Keratinocyte (primary cell): ENCODE results near the gene HACE1. TPM values are rescaled to one million over a fixed set of nuclear protein-coding genes. Genes with fewer than 3 reads are reported as not detected.

Experiments
- DNase-seq: peaks from one replicate; pipeline ENCODE4 v3.0.0-alpha.2; 2011; ENCODE audit warnings: low read depth, missing footprints, low spot score
- FAIRE-seq: peaks from 2 replicates; lab custom pipeline; 2011; peaks lifted over from hg19 to GRCh38; lab: Jason Lieb, UNC
- H2AFZ ChIP-seq: 2 replicates; pipeline ENCODE4 v1.6.0; 2012; ENCODE audit warnings: low read length, control low read depth, inconsistent platforms; ENCODE audit not compliant: control insufficient read depth
- H3K27ac ChIP-seq: 2 replicates; pipeline ENCODE4 v1.5.1; 2011; ENCODE audit warnings: low read length; ENCODE audit not compliant: control insufficient read depth, insufficient read depth
- H3K27me3 ChIP-seq: 3 replicates; pipeline ENCODE4 v1.6.0; 2011; ENCODE audit warnings: low read length; ENCODE audit not compliant: control insufficient read depth, insufficient read depth; ENCODE audit errors: extremely low read depth
- H3K36me3 ChIP-seq, 2 experiments: 2 replicates in 1 of 2; 3 replicates in 1 of 2; pipeline ENCODE4 v1.5.1; 2011; ENCODE audit warnings: low read length in 2 of 2, mild to moderate bottlenecking in 1 of 2; ENCODE audit not compliant: control insufficient read depth in 2 of 2, insufficient read depth in 2 of 2; ENCODE audit errors: extremely low read depth in 1 of 2
- H3K4me1 ChIP-seq: 3 replicates; pipeline ENCODE4 v1.5.1; 2011; ENCODE audit warnings: low read length; ENCODE audit not compliant: control insufficient read depth, insufficient read depth; ENCODE audit errors: extremely low read depth
- H3K4me2 ChIP-seq: 3 replicates; pipeline ENCODE4 v1.6.0; 2011; ENCODE audit warnings: low read depth, low read length; ENCODE audit not compliant: control insufficient read depth, insufficient read depth; ENCODE audit errors: extremely low read depth
- H3K4me3 ChIP-seq, 3 experiments: fragments of 200-600 bp in 1 of 3; sonication (generic) in 1 of 3; 2 replicates in 2 of 3; 3 replicates in 1 of 3; pipeline ENCODE4 v1.5.1; 2011 to 2016; ENCODE audit warnings: low read length in 3 of 3, mild to moderate bottlenecking in 3 of 3, control low read depth in 2 of 3, inconsistent platforms in 1 of 3, low read depth in 1 of 3, mixed read lengths in 1 of 3, mixed run types in 1 of 3, moderate library complexity in 1 of 3; ENCODE audit not compliant: control insufficient read depth in 2 of 3, insufficient read depth in 2 of 3; ENCODE audit errors: extremely low read depth in 1 of 3
- H3K79me2 ChIP-seq: 2 replicates; pipeline ENCODE4 v1.6.0; 2012; ENCODE audit warnings: low read length; ENCODE audit not compliant: control insufficient read depth, insufficient read depth
- H3K9ac ChIP-seq: 3 replicates; pipeline ENCODE4 v1.6.0; 2011; ENCODE audit warnings: low read length; ENCODE audit not compliant: control insufficient read depth, insufficient read depth; ENCODE audit errors: extremely low read depth
- H3K9me1 ChIP-seq: 3 replicates; pipeline ENCODE4 v1.6.0; 2011; ENCODE audit warnings: low read length; ENCODE audit not compliant: control insufficient read depth, insufficient read depth; ENCODE audit errors: extremely low read depth
- H3K9me3 ChIP-seq: 2 replicates; pipeline ENCODE4 v1.5.1; 2012; ENCODE audit warnings: low read depth, low read length; ENCODE audit not compliant: control insufficient read depth
- H4K20me1 ChIP-seq: 3 replicates; pipeline ENCODE4 v1.6.0; 2011; ENCODE audit warnings: low read length; ENCODE audit not compliant: control insufficient read depth, insufficient read depth; ENCODE audit errors: extremely low read depth
- EZH2 ChIP-seq: IDR thresholded peaks from one replicate; pipeline ENCODE4 v1.6.1; 2012; ENCODE audit warnings: inconsistent platforms, mild to moderate bottlenecking, low read length, moderate library complexity
- dilution Hi-C: fragments of 300-500 bp; cut with MboI; formaldehyde crosslinking; loops from one replicate; pipeline ENCODE4 v1.7.0; 2020; ENCODE audit warnings: low sequenced_read_pairs; ENCODE audit not compliant: extremely low pct_ligation_motif_present
- polyA plus RNA-seq, 5 experiments: library from polyadenylated mRNA; depleted of rRNA in 3 of 5; stranded (reverse) in 3 of 5; stranded (forward) in 1 of 5; unstranded in 1 of 5; fragments of >200 nt; gene quantifications; 1 replicate in 1 of 5; 2 replicates in 3 of 5; 3 replicates in 1 of 5; pipeline versions ENCODE4 v1.2.1 to v1.2.3, GENCODE V29; 2011 to 2012; ENCODE audit warnings: missing spikeins in 2 of 5, low read depth in 1 of 5, low replicate concordance in 1 of 5
- TF ChIP-seq, protein P1 (sequence below), 3 experiments: IDR thresholded peaks in 1 of 3; conservative IDR thresholded peaks in 1 of 3; optimal IDR thresholded peaks in 1 of 3; 2 replicates in 2 of 3; 3 replicates in 1 of 3; pipeline versions ENCODE3 to v1.5.1; 2011; ENCODE audit warnings: low read length in 3 of 3, mild to moderate bottlenecking in 3 of 3, moderate library complexity in 2 of 3, control low read depth in 1 of 3, inconsistent platforms in 1 of 3; ENCODE audit not compliant: insufficient read depth in 2 of 3; ENCODE audit errors: extremely low read depth in 1 of 3

HACE1 gene
- polyA plus RNA-seq, 1 donor (not counting 4 experiments of a cell fraction or from before 2014, with no cell fraction given) = 7.4 TPM

DNA sequence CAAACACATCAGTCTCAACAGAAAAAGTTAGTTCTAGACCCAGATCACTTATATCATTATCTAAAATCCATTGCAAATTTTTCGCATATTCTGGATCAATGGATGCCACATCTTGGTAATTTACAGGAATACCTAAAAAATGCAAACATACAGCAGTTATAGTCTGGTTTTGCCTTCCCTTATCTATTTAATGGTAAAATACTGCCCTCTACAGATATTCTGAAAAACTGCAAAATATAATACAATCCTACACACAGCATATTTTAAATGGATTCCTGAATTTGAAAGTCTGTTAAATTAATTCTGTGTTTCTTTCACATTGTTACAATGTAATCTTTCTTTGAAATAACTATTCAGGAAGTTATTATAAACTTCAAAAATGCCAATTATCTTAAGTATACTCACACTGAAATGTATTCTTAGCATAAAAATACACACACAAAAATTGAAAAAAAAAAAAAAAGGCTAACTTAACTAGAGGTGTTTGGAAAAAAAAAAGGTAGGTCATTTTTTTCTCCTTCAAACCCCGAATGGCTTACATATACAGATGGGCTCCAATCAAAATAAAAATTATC lies 88.4 kb downstream of the HACE1 start:
- Histone ChIP-seq H3K79me2 (no peaks in the 10 kb centered on the region), H4K20me1 (no peaks in the 10 kb centered on the region), H3K4me2 (no peak overlapping the region), H3K27me3 (no peaks in the 10 kb centered on the region), H3K36me3 (no peaks in the 10 kb centered on the region), H3K4me3 (no peak overlapping the region), H3K9ac (no peak overlapping the region), H2AFZ (no peak overlapping the region), H3K4me1 (no peaks in the 10 kb centered on the region), H3K27ac (no peak overlapping the region), H3K9me3 (no peaks in the 10 kb centered on the region), H3K9me1 (no peaks in the 10 kb centered on the region)
- dilution Hi-C loops = no loop called here
- no peak for TF ChIP-seq EZH2
- TF ChIP-seq, protein P1, sequence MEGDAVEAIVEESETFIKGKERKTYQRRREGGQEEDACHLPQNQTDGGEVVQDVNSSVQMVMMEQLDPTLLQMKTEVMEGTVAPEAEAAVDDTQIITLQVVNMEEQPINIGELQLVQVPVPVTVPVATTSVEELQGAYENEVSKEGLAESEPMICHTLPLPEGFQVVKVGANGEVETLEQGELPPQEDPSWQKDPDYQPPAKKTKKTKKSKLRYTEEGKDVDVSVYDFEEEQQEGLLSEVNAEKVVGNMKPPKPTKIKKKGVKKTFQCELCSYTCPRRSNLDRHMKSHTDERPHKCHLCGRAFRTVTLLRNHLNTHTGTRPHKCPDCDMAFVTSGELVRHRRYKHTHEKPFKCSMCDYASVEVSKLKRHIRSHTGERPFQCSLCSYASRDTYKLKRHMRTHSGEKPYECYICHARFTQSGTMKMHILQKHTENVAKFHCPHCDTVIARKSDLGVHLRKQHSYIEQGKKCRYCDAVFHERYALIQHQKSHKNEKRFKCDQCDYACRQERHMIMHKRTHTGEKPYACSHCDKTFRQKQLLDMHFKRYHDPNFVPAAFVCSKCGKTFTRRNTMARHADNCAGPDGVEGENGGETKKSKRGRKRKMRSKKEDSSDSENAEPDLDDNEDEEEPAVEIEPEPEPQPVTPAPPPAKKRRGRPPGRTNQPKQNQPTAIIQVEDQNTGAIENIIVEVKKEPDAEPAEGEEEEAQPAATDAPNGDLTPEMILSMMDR (optimal IDR thresholded peaks at IDR 0.05 in 1 of 3, IDR thresholded peaks at IDR 0.05 in 1 of 3, conservative IDR thresholded peaks at IDR 0.05 in 1 of 3; ENCODE audit: extremely low read depth in 1 of 3, insufficient read depth in 2 of 3, low read length in 3 of 3) = no peak
- FAIRE-seq (no peak), DNase-seq (no peak)

DNA sequence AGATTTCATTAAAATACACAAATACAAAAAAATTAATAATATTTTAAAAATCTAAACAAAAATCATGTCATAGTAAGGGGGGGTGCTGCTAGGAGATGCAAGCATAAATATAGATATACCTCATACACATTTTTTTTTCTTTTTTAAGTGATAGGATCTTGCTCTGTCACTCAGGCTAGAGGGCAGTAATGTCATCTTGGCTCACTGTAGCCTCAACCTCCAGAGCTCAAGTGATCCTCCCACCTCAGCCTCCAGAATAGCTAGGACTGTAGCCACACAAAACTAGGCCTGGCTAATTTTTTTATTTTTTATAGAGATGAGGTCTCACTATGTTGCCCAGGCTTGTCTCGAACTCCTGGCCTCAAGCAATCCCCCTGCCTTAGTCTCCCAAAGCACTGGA lies 90.8 kb downstream of the HACE1 start:
- H3K9me3 ChIP-seq = no peaks in the 10 kb centered on the region
- H3K36me3 ChIP-seq = no peaks in the 10 kb centered on the region
- no peak overlapping the region for H2AFZ ChIP-seq
- no peak overlapping the region for H3K27ac ChIP-seq
- TF ChIP-seq EZH2 = no peak
- TF ChIP-seq, protein P1 (optimal IDR thresholded peaks at IDR 0.05 in 1 of 3, IDR thresholded peaks at IDR 0.05 in 1 of 3, conservative IDR thresholded peaks at IDR 0.05 in 1 of 3; ENCODE audit: extremely low read depth in 1 of 3, insufficient read depth in 2 of 3, low read length in 3 of 3) = no peak
- H3K79me2 ChIP-seq = no peaks in the 10 kb centered on the region
- no peaks in the 10 kb centered on the region for H3K4me1 ChIP-seq
- no peak for DNase-seq
- no peaks in the 10 kb centered on the region for H4K20me1 ChIP-seq
- no peak overlapping the region for H3K4me2 ChIP-seq
- no peaks in the 10 kb centered on the region for H3K9me1 ChIP-seq
- dilution Hi-C loops = no loop called here
- no peak for FAIRE-seq
- no peak overlapping the region for H3K4me3 ChIP-seq
- H3K9ac ChIP-seq = no peak overlapping the region
- H3K27me3 ChIP-seq = no peaks in the 10 kb centered on the region
